C4-2B (cell line): ENCODE results near the gene TMEM79.

Experiments used
- H3K27ac ChIP-seq: fragments of 450-650 bp; 2 replicates; pipeline ENCODE4 v1.5.1; 2017
- ZFX ChIP-seq: fragments of 450-650 bp; IDR thresholded peaks from 2 replicates; pipeline ENCODE4 v1.6.1; 2017
- TF ChIP-seq, protein P1 (sequence below): fragments of 450-650 bp; conservative IDR thresholded peaks from 2 replicates; pipeline ENCODE4 v1.5.1; 2017; ENCODE audit warnings: mild to moderate bottlenecking

Gene TMEM79

DNA sequence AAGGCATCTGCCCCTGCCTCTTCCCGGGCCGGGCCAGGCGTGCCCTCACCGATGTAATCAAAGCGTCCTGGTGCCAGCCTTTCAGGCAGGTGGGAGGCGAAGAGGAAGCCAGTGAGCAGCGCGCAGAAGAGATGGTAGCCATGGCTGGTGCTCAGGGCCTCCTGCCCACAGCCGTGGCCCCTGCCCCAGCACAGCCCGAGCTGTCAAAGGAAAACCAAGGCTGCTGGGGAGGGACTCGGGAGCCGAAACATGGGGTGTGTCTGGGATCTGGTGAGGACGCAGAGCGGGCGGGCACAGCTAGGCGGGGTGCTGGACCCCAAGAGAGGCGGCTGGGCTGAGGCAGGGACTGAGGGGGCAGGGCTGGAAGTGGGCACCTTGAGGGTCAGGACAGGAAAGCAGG, 39.4 kb upstream of the TMEM79 start:
- TF ChIP-seq, protein P1, sequence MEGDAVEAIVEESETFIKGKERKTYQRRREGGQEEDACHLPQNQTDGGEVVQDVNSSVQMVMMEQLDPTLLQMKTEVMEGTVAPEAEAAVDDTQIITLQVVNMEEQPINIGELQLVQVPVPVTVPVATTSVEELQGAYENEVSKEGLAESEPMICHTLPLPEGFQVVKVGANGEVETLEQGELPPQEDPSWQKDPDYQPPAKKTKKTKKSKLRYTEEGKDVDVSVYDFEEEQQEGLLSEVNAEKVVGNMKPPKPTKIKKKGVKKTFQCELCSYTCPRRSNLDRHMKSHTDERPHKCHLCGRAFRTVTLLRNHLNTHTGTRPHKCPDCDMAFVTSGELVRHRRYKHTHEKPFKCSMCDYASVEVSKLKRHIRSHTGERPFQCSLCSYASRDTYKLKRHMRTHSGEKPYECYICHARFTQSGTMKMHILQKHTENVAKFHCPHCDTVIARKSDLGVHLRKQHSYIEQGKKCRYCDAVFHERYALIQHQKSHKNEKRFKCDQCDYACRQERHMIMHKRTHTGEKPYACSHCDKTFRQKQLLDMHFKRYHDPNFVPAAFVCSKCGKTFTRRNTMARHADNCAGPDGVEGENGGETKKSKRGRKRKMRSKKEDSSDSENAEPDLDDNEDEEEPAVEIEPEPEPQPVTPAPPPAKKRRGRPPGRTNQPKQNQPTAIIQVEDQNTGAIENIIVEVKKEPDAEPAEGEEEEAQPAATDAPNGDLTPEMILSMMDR = no peak
- TF ChIP-seq ZFX = no peak
- no peak overlapping the region for H3K27ac ChIP-seq

DNA sequence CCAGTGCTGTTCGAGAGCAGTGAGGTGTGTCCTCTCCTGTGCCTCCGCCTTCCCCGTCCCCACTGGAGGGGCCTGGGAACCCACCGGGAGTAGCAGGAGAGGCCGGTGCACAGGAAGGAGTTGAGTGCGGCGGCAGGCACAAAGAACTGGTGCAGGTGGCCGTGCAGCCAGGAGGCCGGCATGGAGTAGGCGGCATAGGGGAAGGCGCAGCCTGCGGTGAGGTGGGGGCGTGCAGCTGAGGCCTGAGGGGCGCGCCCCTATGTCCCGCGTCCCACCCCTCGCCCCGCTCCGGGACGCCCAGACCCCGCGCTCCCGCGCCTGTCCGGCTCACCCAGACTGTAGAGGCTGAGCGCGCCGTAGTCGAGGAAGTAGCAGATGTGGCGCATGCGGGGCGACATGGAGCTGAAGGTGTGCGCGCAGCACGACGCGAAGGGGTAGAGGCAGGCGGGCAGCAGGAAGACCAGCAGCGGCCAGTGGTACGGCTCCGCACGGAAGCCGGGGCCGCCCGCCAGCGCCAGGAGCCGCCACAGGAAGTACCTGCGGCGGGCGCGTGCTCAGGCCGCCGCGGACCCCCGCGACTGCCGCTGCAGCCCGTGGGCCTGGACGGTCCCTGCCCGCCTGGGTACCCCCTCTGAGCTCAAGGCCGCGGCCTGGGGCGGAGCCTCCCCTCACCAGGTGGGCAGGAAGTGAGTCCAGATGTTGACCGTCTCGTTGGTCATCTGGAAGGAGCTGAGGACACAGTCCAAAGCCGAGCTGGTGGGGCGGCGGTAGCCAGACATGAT, 38.5 kb upstream of the TMEM79 start:
- no peak for TF ChIP-seq ZFX
- TF ChIP-seq, protein P1 = no peak
- H3K27ac ChIP-seq = no peak overlapping the region

DNA sequence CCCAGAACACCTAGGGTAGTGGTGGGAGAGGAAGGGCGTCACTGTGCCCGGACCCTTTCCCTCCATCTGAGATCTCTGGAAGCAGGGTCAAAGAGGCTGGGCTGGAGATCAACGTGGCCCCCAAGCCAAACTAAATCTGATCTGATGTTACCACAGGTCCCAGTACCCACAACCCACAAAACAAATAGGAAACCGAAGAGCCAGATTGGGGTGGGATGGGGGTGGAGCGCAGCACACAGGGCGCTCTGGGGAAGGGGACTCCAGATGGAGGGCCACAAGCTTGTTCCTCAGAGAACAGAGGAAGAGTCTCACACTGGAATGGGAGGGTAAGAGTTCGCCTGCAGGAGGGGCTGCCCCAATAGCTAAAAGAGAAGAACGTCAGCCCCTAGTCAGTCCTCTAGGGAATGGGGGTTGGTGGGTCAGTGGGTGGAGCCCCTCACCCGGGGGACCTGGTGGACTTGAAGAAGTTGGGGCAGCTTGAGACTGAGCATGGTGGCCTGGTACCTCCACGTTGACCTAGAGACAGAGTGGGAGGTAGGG, 37.8 kb upstream of the TMEM79 start:
- TF ChIP-seq, protein P1 = no peak
- TF ChIP-seq ZFX = no peak

DNA sequence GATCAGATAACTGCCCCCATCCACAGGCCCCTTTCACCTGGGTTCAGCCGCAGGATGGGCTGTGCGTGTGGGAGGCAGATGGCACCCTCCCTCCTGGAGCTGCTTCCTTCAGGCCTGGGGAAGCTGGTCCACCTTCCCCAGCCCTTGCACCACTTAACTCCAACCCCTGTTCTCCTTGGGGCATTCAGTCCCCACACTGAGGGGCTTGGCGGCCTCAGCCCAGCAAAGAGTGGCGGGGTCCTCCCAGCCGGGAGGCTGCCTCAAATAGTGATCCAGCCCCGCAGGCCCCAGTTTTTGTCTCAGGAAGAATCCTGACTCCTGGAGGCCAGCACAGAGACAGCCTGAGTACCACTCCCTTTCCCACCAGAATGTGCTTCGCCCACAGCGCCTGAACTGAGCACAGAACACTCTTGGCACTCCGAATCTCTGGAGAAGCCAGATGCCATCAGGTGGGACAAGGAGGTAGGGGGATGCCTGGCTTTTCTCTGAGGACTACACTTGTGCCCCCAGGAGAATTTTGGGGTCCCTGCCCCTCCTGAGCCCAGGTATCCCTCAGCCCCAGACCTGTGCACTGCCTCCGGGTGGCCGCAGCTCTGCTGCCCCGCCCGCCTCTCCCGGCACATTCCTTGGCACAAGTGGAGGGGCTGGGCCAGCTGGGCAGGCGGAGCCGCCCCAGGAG, 37.2 kb upstream of the TMEM79 start:
- TF ChIP-seq, protein P1 = no peak
- no peak overlapping the region for H3K27ac ChIP-seq

More for the DNA sequence above, 37.8 kb upstream of the TMEM79 start:
- H3K27ac ChIP-seq = no peak overlapping the region

DNA sequence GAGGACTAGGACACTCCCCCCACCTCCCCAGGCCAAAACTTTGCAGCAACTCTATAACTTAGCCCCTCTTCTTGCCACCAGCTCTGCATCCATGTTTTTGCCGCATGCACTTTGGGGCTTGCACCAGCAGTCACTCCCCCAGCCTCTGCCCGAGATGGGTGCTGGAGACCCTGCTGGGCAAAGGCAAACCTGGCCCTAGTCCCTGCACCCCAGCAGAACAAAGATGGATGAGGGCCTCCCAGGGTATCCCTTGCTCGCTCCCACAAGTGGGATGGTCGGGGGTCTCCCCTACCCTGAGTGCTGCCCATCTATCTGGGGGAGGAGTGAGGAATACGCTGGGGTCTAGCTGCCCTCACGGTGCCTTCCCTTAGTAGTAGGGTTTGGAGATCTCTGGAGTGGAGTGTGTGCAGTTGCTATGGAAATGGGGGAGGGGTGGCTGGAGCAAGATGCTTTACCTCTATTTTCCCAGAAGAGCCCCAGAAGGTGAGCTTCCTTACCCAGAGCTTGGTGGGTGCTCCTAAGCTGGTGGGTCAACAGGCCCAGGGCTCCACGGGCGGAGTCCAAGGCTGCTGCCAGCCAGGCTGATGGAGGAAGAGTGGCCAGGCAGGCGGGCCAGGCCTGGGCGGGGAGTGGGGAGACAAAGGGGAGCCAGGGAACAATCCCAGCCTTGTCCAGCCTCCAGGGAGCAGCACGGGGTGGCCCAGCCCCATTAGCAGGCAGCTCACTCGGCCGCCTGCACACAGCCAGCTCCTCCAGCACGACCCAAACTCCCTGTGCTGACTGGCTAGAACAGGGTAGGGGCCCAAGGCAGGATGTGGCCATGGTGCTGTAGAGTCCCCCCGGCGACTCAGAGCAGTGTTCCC, 36.4 kb upstream of the TMEM79 start, which contains the start of gene PAQR6:
Gene PAQR6 (minus strand): TSS at position 597 of the 863 bp plus-strand sequence. CDS start 1,325 bp downstream, outside the sequence.
- TF ChIP-seq ZFX = no peak
- TF ChIP-seq, protein P1 = no peak
- H3K27ac ChIP-seq = no peak within 1 kb of the TSS

DNA sequence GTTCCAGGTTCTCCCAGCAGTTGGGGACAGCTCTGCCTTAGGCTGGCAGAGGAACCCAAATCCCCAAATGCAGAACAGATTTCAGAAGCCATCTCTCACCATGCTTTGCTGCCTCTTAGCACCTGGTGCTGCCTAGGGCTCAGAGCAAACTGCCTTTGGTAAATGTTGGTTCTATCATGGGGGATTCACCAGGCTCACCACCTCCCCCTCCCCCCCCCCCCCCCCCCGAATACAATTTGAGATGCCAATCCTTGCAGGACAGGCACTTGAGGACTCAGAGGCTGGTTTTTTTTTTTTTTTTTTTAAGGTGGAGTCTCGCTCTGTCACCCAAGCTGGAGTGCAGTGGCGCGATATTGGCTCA, 35.8 kb upstream of the TMEM79 start:
- no peak overlapping the region for H3K27ac ChIP-seq
- no peak for TF ChIP-seq ZFX
- TF ChIP-seq, protein P1 = no peak
